Measurements from ENCODE around the gene SLC1A4. TPM values are rescaled to one million over a fixed set of nuclear protein-coding genes. Genes with fewer than 3 reads are reported as not detected.
"Not testable (repeated sequence)": the region's sequence is repeated elsewhere in the genome, so short reads cannot be mapped to it uniquely, and the experiment has no call there.

SLC1A4 gene
- total RNA-seq, 1 donor from 2014 or later, result 19.5 TPM

- Histone ChIP-seq H3K36me3 (no peaks in the 10 kb centered on the region), H3K9me3 (no peaks in the 10 kb centered on the region), H3K27ac (no peak overlapping the region), H3K4me3 (no peak overlapping the region), H3K4me1 (no peaks in the 10 kb centered on the region), H3K27me3 (no peaks in the 10 kb centered on the region)
- intact Hi-C loops (cut with DNase I), result no loop called here
- TF ChIP-seq, protein P1, sequence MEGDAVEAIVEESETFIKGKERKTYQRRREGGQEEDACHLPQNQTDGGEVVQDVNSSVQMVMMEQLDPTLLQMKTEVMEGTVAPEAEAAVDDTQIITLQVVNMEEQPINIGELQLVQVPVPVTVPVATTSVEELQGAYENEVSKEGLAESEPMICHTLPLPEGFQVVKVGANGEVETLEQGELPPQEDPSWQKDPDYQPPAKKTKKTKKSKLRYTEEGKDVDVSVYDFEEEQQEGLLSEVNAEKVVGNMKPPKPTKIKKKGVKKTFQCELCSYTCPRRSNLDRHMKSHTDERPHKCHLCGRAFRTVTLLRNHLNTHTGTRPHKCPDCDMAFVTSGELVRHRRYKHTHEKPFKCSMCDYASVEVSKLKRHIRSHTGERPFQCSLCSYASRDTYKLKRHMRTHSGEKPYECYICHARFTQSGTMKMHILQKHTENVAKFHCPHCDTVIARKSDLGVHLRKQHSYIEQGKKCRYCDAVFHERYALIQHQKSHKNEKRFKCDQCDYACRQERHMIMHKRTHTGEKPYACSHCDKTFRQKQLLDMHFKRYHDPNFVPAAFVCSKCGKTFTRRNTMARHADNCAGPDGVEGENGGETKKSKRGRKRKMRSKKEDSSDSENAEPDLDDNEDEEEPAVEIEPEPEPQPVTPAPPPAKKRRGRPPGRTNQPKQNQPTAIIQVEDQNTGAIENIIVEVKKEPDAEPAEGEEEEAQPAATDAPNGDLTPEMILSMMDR (IDR thresholded peaks at IDR 0.05), result no peak
- no peak for DNase-seq (ENCODE audit: low spot score in 2 of 2)
Observed at GRCh38 chr2:64958556-64958955, 30.6 kb upstream of the SLC1A4 start.

DNA sequence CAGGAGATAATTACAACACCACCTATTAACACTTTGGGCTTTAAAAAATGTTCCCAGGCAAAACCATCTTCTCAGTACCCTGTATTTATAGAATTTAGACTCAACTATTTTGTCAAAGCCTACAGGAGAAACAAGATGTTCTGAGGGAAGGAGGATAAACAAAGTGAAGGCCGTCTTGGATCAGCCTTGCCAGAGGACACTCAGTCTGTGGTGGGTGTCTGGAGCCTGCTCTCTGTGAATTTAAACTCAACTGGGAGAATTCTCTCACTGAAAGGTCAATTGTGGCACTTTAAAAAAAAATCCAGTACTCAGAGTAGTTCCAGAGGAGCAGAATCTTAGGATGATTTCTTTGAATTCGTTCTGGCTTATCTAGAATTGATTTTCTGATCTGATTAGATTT is 28.4 kb upstream of the SLC1A4 start:
- no peaks in the 10 kb centered on the region for H3K9me3 ChIP-seq
- H3K4me3 ChIP-seq, result no peak overlapping the region
- no peak for DNase-seq (ENCODE audit: low spot score in 2 of 2)
- no peaks in the 10 kb centered on the region for H3K36me3 ChIP-seq
- H3K27me3 ChIP-seq, result no peaks in the 10 kb centered on the region
- TF ChIP-seq, protein P1 (IDR thresholded peaks at IDR 0.05), result no peak
- no peak overlapping the region for H3K27ac ChIP-seq
- intact Hi-C loops (cut with DNase I), result no loop called here
- H3K4me1 ChIP-seq, result no peaks in the 10 kb centered on the region

DNA sequence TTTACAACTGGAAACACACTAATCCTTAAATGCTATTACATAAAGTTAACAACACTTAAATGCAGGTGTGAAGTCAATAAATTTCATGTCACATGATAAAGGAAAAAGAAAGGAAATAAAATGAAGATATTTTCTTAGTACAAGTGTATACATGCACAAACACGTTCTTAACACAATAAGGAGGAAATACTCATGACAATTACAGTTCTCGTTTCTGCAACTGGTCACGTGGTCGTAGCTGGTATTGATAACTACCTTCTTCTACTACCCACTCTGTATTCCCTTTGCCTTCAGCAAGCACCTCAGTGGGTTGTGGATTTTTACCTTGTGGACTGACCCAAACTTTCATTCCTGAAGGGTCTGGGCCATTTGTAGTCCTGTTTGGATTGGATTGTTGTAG is 26.1 kb upstream of the SLC1A4 start:
- intact Hi-C loops (cut with DNase I); H3K27me3 ChIP-seq; DNase-seq (ENCODE audit: low spot score in 2 of 2); H3K36me3 ChIP-seq; H3K4me1 ChIP-seq; H3K4me3 ChIP-seq; H3K9me3 ChIP-seq; H3K27ac ChIP-seq: not testable (repeated sequence)

GRCh38 chr2:64963719-64964118 is 25.5 kb upstream of the SLC1A4 start:
- no peak overlapping the region for H3K27ac ChIP-seq
- no peaks in the 10 kb centered on the region for H3K9me3 ChIP-seq
- H3K36me3 ChIP-seq, result no peaks in the 10 kb centered on the region
- TF ChIP-seq, protein P1 (IDR thresholded peaks at IDR 0.05), result no peak
- H3K4me3 ChIP-seq, result no peak overlapping the region
- H3K27me3 ChIP-seq, result no peaks in the 10 kb centered on the region
- DNase-seq (ENCODE audit: low spot score in 2 of 2), result no peak
- no peaks in the 10 kb centered on the region for H3K4me1 ChIP-seq
- intact Hi-C loops (cut with DNase I), result no loop called here

GRCh38 chr2:64966017-64966416 is 23.2 kb upstream of the SLC1A4 start:
- Histone ChIP-seq H3K27me3 (no peaks in the 10 kb centered on the region), H3K9me3 (no peaks in the 10 kb centered on the region), H3K4me3 (no peak overlapping the region), H3K36me3 (no peaks in the 10 kb centered on the region), H3K27ac (no peak overlapping the region), H3K4me1 (no peaks in the 10 kb centered on the region)
- TF ChIP-seq, protein P1 (IDR thresholded peaks at IDR 0.05), result no peak
- intact Hi-C loops (cut with DNase I), result no loop called here
- no peak for DNase-seq (ENCODE audit: low spot score in 2 of 2)

DNA sequence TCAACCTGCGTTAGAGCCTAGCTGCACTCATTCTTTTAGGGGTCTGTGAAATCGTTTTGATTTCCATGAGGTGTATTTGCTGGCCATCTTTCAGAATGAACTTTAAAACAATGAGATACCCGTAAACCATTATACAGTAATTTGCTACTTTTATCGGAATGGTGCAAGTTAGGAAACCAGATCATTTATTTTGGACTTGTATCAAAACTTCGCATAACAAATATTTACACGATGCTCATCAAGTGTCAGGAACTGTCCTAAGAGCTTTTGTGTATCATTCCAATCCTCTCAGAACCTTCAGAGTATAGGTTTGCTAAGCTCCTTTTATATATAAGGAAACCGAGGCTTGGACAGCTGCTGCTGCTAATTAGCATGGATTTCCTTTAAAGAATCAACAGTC is 22.4 kb upstream of the SLC1A4 start:
- DNase-seq (ENCODE audit: low spot score in 2 of 2), result no peak
- H3K4me3 ChIP-seq, result no peak overlapping the region
- no peaks in the 10 kb centered on the region for H3K36me3 ChIP-seq
- intact Hi-C loops (cut with DNase I), result no loop called here
- no peak overlapping the region for H3K27ac ChIP-seq
- H3K9me3 ChIP-seq, result no peaks in the 10 kb centered on the region
- no peaks in the 10 kb centered on the region for H3K27me3 ChIP-seq
- no peaks in the 10 kb centered on the region for H3K4me1 ChIP-seq
- TF ChIP-seq, protein P1 (IDR thresholded peaks at IDR 0.05), result no peak
